CD4-positive, alpha-beta memory T cell (primary cell): ENCODE data around the gene SAC3D1. TPM values are rescaled to one million over a fixed set of nuclear protein-coding genes. Genes with fewer than 3 reads are reported as not detected.
"Not testable (repeated sequence)": the region's sequence is repeated elsewhere in the genome, so short reads cannot be mapped to it uniquely, and the experiment has no call there.

ENCODE experiments used
- CTCF ChIA-PET: fragments of 350-600 bp; sonication (Branson Sonifier 250); formaldehyde crosslinking; loops from one replicate; lab custom pipeline; 2021; ENCODE audit warnings: inconsistent platforms; ENCODE audit not compliant: partially characterized antibody; lab: Charles Lee
- POLR2A ChIA-PET: fragments of 350-600 bp; sonication (Branson Sonifier 250); formaldehyde crosslinking; loops from one replicate; lab custom pipeline; 2021; ENCODE audit not compliant: partially characterized antibody; lab: Charles Lee
- DNase-seq, 5 donors: peaks; one replicate each; pipeline versions ENCODE4 v3.0.0 to v3.0.0-alpha.2; 2020 to 2022; ENCODE audit warnings: mixed read lengths in 1 of 5
- H3K27ac ChIP-seq: one replicate; pipeline ENCODE4 v1.7.0; 2013; ENCODE audit warnings: low read depth, low read length
- H3K27me3 ChIP-seq: 2 replicates; pipeline ENCODE4 v1.7.0; 2013; ENCODE audit warnings: mild to moderate bottlenecking, low read length, moderate library complexity; ENCODE audit not compliant: insufficient read depth
- H3K36me3 ChIP-seq: 2 replicates; pipeline ENCODE4 v1.7.0; 2013; ENCODE audit warnings: mild to moderate bottlenecking, low read length, moderate library complexity; ENCODE audit not compliant: insufficient read depth
- H3K4me1 ChIP-seq: 2 replicates; pipeline ENCODE4 v1.7.0; 2013; ENCODE audit warnings: mild to moderate bottlenecking, low read length, moderate library complexity; ENCODE audit not compliant: insufficient read depth
- H3K4me3 ChIP-seq, 2 donors: one replicate each; pipeline ENCODE4 v1.7.0; 2013; ENCODE audit warnings: low read length in 2 of 2, mild to moderate bottlenecking in 1 of 2
- H3K9me3 ChIP-seq, 2 donors: one replicate each; pipeline ENCODE4 v1.7.0; 2013; ENCODE audit warnings: low read length in 2 of 2, control low read depth in 1 of 2; ENCODE audit not compliant: control insufficient read depth in 1 of 2
- H3K27ac Mint-ChIP-seq, 7 donors: one replicate each; pipeline ENCODE4 v1.8.0; 2020 to 2021; ENCODE audit warnings: mixed read lengths in 7 of 7, mild to moderate bottlenecking in 6 of 7, inconsistent platforms in 3 of 7, moderate library complexity in 3 of 7
- H3K27me3 Mint-ChIP-seq, 2 donors: one replicate each; pipeline ENCODE4 v1.8.0; 2020 to 2021; ENCODE audit warnings: mixed read lengths in 2 of 2
- H3K36me3 Mint-ChIP-seq, 2 donors: one replicate each; pipeline ENCODE4 v1.8.0; 2020 to 2021; ENCODE audit warnings: mixed read lengths in 2 of 2, inconsistent platforms in 1 of 2, mild to moderate bottlenecking in 1 of 2
- H3K4me1 Mint-ChIP-seq, 4 donors: one replicate each; pipeline ENCODE4 v1.8.0; 2020 to 2021; ENCODE audit warnings: mixed read lengths in 4 of 4, mild to moderate bottlenecking in 1 of 4
- H3K4me3 Mint-ChIP-seq, 8 donors: one replicate each; pipeline ENCODE4 v1.8.0; 2020 to 2021; ENCODE audit warnings: mixed read lengths in 8 of 8, mild to moderate bottlenecking in 7 of 8, moderate library complexity in 6 of 8, inconsistent platforms in 3 of 8
- H3K9me3 Mint-ChIP-seq, 8 donors: one replicate each; pipeline ENCODE4 v1.8.0; 2020 to 2021; ENCODE audit warnings: mixed read lengths in 8 of 8, mild to moderate bottlenecking in 5 of 8, inconsistent platforms in 3 of 8, moderate library complexity in 1 of 8
- intact Hi-C: fragments of 100-400 bp; cut with micrococcal nuclease; formaldehyde crosslinking; loops from one replicate; pipeline ENCODE4 v1.15.1; 2023
- polyA plus RNA-seq, 2 donors: library from polyadenylated mRNA; unstranded; fragments of 300-500 nt; fragmentation: Illumina TruSeq; gene quantifications; one replicate each; pipeline ENCODE4 v1.2.3, GENCODE V29; 2021
- total RNA-seq, 2 experiments: library from RNA; stranded (reverse); gene quantifications; one replicate each; pipeline ENCODE4 v1.2.3, GENCODE V29; 2021

Gene SAC3D1
- total and polyA plus RNA-seq, 4 experiments from 2014 or later, result 6.8 to 10.6 (median 10.0) TPM

DNA sequence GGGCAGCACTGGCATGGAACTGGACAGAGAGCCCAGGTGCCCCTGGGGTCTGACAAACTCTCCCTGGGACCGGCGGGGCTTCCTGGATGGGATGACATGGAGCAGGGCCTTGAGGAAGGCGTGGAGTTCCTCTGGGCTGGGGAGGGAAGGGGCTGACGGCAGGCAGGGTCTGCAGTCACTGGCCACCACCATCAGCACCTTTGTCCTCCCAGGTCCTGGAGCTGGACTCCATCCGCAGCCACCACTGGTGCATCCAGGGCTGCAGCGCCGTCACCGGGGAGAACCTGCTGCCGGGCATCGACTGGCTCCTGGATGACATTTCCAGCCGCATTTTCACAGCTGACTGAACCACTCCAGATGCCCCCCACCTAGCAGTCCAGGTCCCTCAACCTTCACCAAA is 19.5 kb upstream of the SAC3D1 start:
- Mint-ChIP-seq H3K4me1 (peaks cover 1 to 11% (median 5%) of the 10 kb centered on the region in 4 donors), H3K27me3 (no peaks in the 10 kb centered on the region), H3K4me3 (no peak overlapping the region), H3K27ac (no peak overlapping the region), H3K36me3 (peaks cover 0 to 4% of the 10 kb centered on the region in 2 donors), H3K9me3 (no peaks in the 10 kb centered on the region)
- peaks cover 4% of the 10 kb centered on the region for H3K4me1 ChIP-seq
- intact Hi-C loops, result no loop called here
- peaks cover 10% of the 10 kb centered on the region for H3K36me3 ChIP-seq
- no peak overlapping the region for H3K27ac ChIP-seq
- no peaks in the 10 kb centered on the region for H3K27me3 ChIP-seq
- no peaks in the 10 kb centered on the region for H3K9me3 ChIP-seq
- no peak overlapping the region for H3K4me3 ChIP-seq
- ChIA-PET CTCF (no interaction called here), POLR2A (interaction anchor here (0.9 kb wide), 1 partner anchor 55 kb away, joined by 3 read pairs; no protein-coding TSS in a partner anchor)
- DNase-seq, result no peak

DNA sequence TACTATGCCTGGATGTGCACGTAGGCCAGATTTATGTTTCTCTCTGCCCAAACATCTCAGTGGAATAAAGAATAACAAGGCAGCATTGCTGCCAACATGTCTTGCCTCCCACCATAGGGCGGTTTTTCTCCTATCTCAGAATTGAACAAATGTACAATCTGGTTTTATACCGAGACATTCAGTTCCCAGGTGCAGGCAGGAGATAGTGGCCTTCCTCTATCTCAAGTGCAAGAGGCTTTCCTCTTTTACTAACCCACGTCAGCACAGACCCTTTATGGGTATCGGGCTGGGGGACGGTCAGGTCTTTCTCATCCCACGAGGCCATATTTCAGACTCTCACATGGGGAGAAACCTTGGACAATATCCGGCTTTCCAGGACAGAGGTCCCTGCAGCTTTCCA is 17.5 kb upstream of the SAC3D1 start:
- intact Hi-C loops, DNase-seq, H3K27me3 Mint-ChIP-seq, H3K9me3 ChIP-seq, H3K27me3 ChIP-seq, H3K9me3 Mint-ChIP-seq, H3K36me3 Mint-ChIP-seq, H3K4me3 ChIP-seq, H3K27ac ChIP-seq, H3K36me3 ChIP-seq, H3K4me3 Mint-ChIP-seq: not testable (repeated sequence)
- POLR2A ChIA-PET, result interaction anchor here (1.6 kb wide), 1 partner anchor 13 kb away, joined by 3 read pairs; no protein-coding TSS in a partner anchor
- peak overlapping the region in 1 of 7 donors; percentile 54 for H3K27ac Mint-ChIP-seq
- H3K4me1 Mint-ChIP-seq, result peaks cover 9 to 27% (median 15%) of the 10 kb centered on the region in 4 donors
- H3K4me1 ChIP-seq, result peaks cover 17% of the 10 kb centered on the region
- CTCF ChIA-PET, result interaction anchor here (10.2 kb wide), 1 partner anchor 10 kb away, joined by 65 read pairs; the partner anchor contains the start of gene ARL2

DNA sequence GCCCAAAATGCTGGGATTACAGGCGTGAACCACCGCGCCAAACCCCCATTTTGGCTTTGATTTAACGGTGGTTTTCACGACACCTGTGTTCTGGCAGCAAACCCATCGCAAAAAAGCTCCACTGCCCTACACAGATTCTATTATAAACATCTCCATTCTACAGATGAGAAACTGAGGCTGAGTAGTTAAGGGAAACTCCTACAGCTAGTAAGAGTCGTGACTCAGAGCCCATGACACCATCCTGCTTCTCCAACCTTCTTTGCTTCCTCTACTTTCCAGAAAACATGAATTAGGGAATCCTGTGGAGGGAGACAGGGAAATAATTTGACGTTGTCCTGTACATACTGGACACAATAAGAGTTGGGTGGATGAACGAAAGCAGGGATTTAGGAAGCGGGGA is 14.2 kb upstream of the SAC3D1 start:
- peak overlapping the region; percentile 61 for H3K27ac ChIP-seq
- CTCF ChIA-PET, result interaction anchor here (0.8 to 10.2 kb wide), 4 partner anchors 13 to 83 kb away, joined by 3 to 65 read pairs (median 5); partner anchors contain the start of genes ARL2 and MAJIN
- H3K4me1 ChIP-seq, result peaks cover 19% of the 10 kb centered on the region
- no peaks in the 10 kb centered on the region for H3K9me3 Mint-ChIP-seq
- peaks cover 3% of the 10 kb centered on the region for H3K36me3 ChIP-seq
- no peaks in the 10 kb centered on the region for H3K27me3 Mint-ChIP-seq
- POLR2A ChIA-PET, result interaction anchor here (0.8 to 3.9 kb wide), 16 partner anchors 9 to 282 kb away, joined by 3 to 42 read pairs (median 4); partner anchors contain the start of genes ARL2, CAPN1, FAU and MAP4K2
- no peaks in the 10 kb centered on the region for H3K27me3 ChIP-seq
- H3K27ac Mint-ChIP-seq, result peak overlapping the region; percentile 88 to 96 (median 91)
- no peaks in the 10 kb centered on the region for H3K9me3 ChIP-seq
- H3K4me3 ChIP-seq, result peak overlapping the region in 1 of 2 donors; percentile 52
- peaks cover 0 to 8% of the 10 kb centered on the region in 2 donors for H3K36me3 Mint-ChIP-seq
- intact Hi-C loops, result loop anchor here (1.0 to 5.0 kb wide), 8 partner anchors 13 to 545 kb away; partner anchors contain the start of genes ARL2, ATG2A, CDCA5 and FAM89B
- H3K4me1 Mint-ChIP-seq, result peaks cover 9 to 34% (median 17%) of the 10 kb centered on the region in 4 donors
- no peak for DNase-seq
- H3K4me3 Mint-ChIP-seq, result peak overlapping the region; percentile 69 to 88 (median 81)

DNA sequence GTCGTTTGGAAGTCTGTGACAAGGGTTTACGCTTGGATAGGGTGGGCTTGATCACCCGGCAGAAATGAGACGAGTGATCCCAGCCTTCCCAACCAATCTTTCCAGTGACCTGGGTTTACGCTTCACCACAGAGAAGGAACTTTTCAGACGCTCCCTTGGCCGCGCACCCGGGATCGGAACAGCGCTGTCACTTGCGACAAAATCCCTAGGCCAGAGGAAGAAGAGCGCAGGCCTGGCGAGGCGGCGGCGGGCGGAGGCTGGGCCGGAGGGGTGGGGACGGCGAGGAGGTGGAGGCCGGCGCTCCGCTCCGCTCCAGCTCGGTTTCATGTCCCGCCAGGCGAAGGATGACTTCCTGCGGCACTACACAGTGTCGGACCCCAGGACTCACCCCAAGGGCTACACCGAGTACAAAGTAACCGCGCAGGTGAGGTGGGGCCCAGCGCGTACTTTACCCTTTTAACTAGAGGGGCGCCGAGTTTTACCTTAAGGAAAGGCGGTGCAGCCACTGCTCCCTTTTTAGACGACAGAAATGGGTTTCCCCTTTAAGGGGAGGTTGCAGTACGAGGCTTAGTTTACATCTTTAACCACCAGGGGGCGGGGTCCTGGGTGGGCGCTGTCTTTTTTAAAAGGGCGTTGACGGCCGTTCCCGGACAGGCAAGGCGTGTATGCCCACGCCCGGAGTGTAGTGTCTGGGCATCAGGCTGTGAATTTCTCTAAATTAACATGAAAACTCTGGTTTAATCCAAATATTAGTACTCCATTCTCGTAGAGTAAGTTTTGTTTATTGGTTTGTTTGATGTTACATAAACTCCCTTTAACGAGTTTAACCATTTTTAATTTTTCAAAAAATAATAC is 13.6 kb upstream of the SAC3D1 start, which contains the start of gene SNX15:
Gene SNX15 (plus strand): TSS at position 227 of the 855 bp plus-strand sequence. CDS start 99 bp downstream, at position 326.
- peaks cover 9% of the 10 kb centered on the region for H3K36me3 ChIP-seq
- H3K4me3 ChIP-seq, result peak within 1 kb of the TSS in 1 of 2 donors; percentile 52
- Mint-ChIP-seq H3K27ac (peak within 1 kb of the TSS; percentile 88 to 96 (median 91)), H3K9me3 (no peaks in the 10 kb centered on the region), H3K36me3 (peaks cover 0 to 10% of the 10 kb centered on the region in 2 donors), H3K27me3 (no peaks in the 10 kb centered on the region), H3K4me3 (peak within 1 kb of the TSS; percentile 69 to 88 (median 81)), H3K4me1 (peaks cover 9 to 30% (median 17%) of the 10 kb centered on the region in 4 donors)
- H3K4me1 ChIP-seq, result peaks cover 19% of the 10 kb centered on the region
- no peaks in the 10 kb centered on the region for H3K27me3 ChIP-seq
- CTCF ChIA-PET, result interaction anchor here (0.8 to 10.2 kb wide), 7 partner anchors 13 to 83 kb away, joined by 3 to 65 read pairs (median 3); partner anchors contain the start of genes ARL2, MAJIN and SAC3D1
- intact Hi-C loops, result loop anchor here (1.0 to 5.0 kb wide), 8 partner anchors 13 to 545 kb away; partner anchors contain the start of genes ARL2, ATG2A, CDCA5 and FAM89B
- no peaks in the 10 kb centered on the region for H3K9me3 ChIP-seq
- peak; percentile 94 to 96 (median 95) for DNase-seq
- POLR2A ChIA-PET, result interaction anchor here (0.8 to 3.9 kb wide), 15 partner anchors 9 to 283 kb away, joined by 3 to 42 read pairs (median 4); partner anchors contain the start of genes ARL2, CAPN1, FAU and MAP4K2
- H3K27ac ChIP-seq, result peak within 1 kb of the TSS; percentile 61

DNA sequence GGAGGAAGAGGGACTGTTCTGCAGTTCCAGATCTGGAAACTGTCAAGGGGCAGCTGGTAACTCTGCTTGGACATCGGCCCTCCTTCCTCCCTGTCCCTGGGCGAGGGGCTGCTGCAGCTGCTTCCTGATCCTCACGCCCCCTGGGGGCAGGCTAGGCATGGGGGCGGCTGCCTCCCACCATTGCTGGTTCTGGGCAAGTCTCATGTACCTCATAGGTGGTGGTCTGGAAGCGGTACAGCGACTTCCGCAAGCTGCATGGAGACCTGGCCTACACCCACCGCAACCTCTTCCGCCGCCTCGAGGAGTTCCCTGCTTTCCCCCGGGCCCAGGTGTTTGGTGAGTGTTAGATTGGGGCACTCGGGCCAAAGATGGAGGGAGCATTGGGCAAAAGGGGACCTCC is 8.8 kb upstream of the SAC3D1 start:
- peaks cover 30% of the 10 kb centered on the region for H3K36me3 ChIP-seq
- no peak overlapping the region for H3K27ac ChIP-seq
- no peaks in the 10 kb centered on the region for H3K27me3 Mint-ChIP-seq
- H3K4me3 Mint-ChIP-seq, result no peak overlapping the region
- H3K36me3 Mint-ChIP-seq, result peaks cover 0 to 19% of the 10 kb centered on the region in 2 donors
- peaks cover 5 to 20% (median 12%) of the 10 kb centered on the region in 4 donors for H3K4me1 Mint-ChIP-seq
- H3K4me1 ChIP-seq, result peaks cover 13% of the 10 kb centered on the region
- no peaks in the 10 kb centered on the region for H3K9me3 ChIP-seq
- no peaks in the 10 kb centered on the region for H3K9me3 Mint-ChIP-seq
- DNase-seq, result no peak
- no peaks in the 10 kb centered on the region for H3K27me3 ChIP-seq
- H3K27ac Mint-ChIP-seq, result no peak overlapping the region
- intact Hi-C loops, result no loop called here
- no peak overlapping the region for H3K4me3 ChIP-seq
- ChIA-PET CTCF (interaction anchor here (1.3 to 10.2 kb wide), 2 partner anchors 18 to 87 kb away, joined by 3 to 65 read pairs; partner anchors contain the start of gene ARL2), POLR2A (no interaction called here)

DNA sequence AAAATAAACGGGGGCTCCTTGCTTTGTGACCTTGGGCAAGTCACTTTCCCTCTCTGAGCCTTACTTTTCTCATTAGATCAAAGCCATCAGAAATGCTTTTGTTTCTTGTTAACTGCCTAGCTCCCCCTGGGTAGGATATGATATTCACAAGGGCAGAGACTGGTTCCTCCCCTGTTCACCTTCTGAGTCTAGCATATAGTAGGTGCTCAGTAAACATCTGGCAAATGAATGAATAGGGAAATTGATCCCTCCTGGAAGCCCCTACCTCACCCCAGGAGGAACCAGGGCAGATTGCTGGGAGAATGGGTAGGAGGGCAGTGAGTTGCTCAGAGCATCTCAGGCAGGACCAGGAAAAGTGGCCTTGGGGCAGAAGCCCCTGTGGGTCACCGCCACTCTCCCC is 6.6 kb upstream of the SAC3D1 start:
- intact Hi-C loops, result no loop called here
- CTCF ChIA-PET, result no interaction called here
- no peak overlapping the region for H3K27ac ChIP-seq
- Mint-ChIP-seq H3K9me3 (no peaks in the 10 kb centered on the region), H3K27ac (no peak overlapping the region), H3K36me3 (peaks cover 2 to 20% of the 10 kb centered on the region in 2 donors), H3K4me3 (no peak overlapping the region), H3K4me1 (no peaks in the 10 kb centered on the region), H3K27me3 (no peaks in the 10 kb centered on the region)
- H3K4me3 ChIP-seq, result no peak overlapping the region
- peaks cover 30% of the 10 kb centered on the region for H3K36me3 ChIP-seq
- DNase-seq, result no peak
- H3K4me1 ChIP-seq, result no peaks in the 10 kb centered on the region
- H3K9me3 ChIP-seq, result no peaks in the 10 kb centered on the region
- H3K27me3 ChIP-seq, result no peaks in the 10 kb centered on the region
- POLR2A ChIA-PET, result interaction anchor here (1.0 kb wide), 1 partner anchor 62 kb away, joined by 3 read pairs; the partner anchor contains the start of gene VPS51
